HepG2 (cell line): Measurements from ENCODE around the gene PCIF1. TPM values are rescaled to one million over a fixed set of nuclear protein-coding genes. Genes with fewer than 3 reads are reported as not detected.

ENCODE experiments used
- ATF6 ChIP-seq: sonication (generic); formaldehyde crosslinking; conservative IDR thresholded peaks from 2 replicates; pipeline ENCODE4 v1.4.0; 2020; ENCODE audit warnings: missing genetic modification reagents
- CCDC6 ChIP-seq: sonication (generic); formaldehyde crosslinking; IDR thresholded peaks from 2 replicates; pipeline ENCODE4 v1.8.1; 2022; ENCODE audit warnings: mild to moderate bottlenecking, missing genetic modification reagents, moderate library complexity
- DRAP1 ChIP-seq: IDR thresholded peaks from 2 replicates; pipeline ENCODE4 v1.6.1; 2016; ENCODE audit warnings: missing genetic modification reagents, missing compliant biosample characterization
- FOSL2 ChIP-seq: sonication (generic); formaldehyde crosslinking; IDR thresholded peaks from 2 replicates; pipeline ENCODE4 v1.4.0; 2020; ENCODE audit warnings: missing genetic modification reagents
- HDAC1 ChIP-seq: sonication (generic); formaldehyde crosslinking; IDR thresholded peaks from 2 replicates; pipeline ENCODE4 v1.5.1; 2020; ENCODE audit warnings: mild to moderate bottlenecking, missing genetic modification reagents
- HNRNPK ChIP-seq: fragments of 200-400 bp; formaldehyde crosslinking; IDR thresholded peaks from 2 replicates; pipeline ENCODE4 v1.6.1; 2018; ENCODE audit warnings: low read length, low read depth, moderate library complexity, mild to moderate bottlenecking; ENCODE audit not compliant: poor library complexity, severe bottlenecking
- MIER2 ChIP-seq: IDR thresholded peaks from 2 replicates; pipeline ENCODE4 v1.6.1; 2016; ENCODE audit warnings: missing biosample characterization, missing genetic modification reagents
- NFE2 ChIP-seq: sonication (generic); formaldehyde crosslinking; IDR thresholded peaks from 2 replicates; pipeline ENCODE4 v1.4.0; 2020; ENCODE audit warnings: missing genetic modification reagents
- RNF2 ChIP-seq: fragments of 450-650 bp; conservative IDR thresholded peaks from 2 replicates; pipeline ENCODE4 v1.6.1; 2016; ENCODE audit warnings: low read depth
- SETDB1 ChIP-seq: sonication (generic); formaldehyde crosslinking; IDR thresholded peaks from 2 replicates; pipeline ENCODE4 v1.5.1; 2020; ENCODE audit warnings: missing genetic modification reagents, mild to moderate bottlenecking, borderline replicate concordance
- SP5 ChIP-seq: IDR thresholded peaks from 2 replicates; pipeline ENCODE4 v1.6.1; 2016; ENCODE audit warnings: low read depth, borderline replicate concordance
- TCF7L2 ChIP-seq: IDR thresholded peaks from 2 replicates; pipeline ENCODE4 v1.6.1; 2011; ENCODE audit warnings: mild to moderate bottlenecking, low read depth, low read length, moderate library complexity
- THRA ChIP-seq: sonication (generic); formaldehyde crosslinking; IDR thresholded peaks from 2 replicates; pipeline ENCODE4 v1.4.0; 2020; ENCODE audit warnings: missing genetic modification reagents, borderline replicate concordance
- ZBTB21 ChIP-seq: sonication (generic); formaldehyde crosslinking; IDR thresholded peaks from 2 replicates; pipeline ENCODE4 v1.4.0; 2020; ENCODE audit warnings: missing genetic modification reagents
- ZNF20 ChIP-seq: sonication (generic); formaldehyde crosslinking; IDR thresholded peaks from 2 replicates; pipeline ENCODE4 v1.4.0; 2020; ENCODE audit warnings: mild to moderate bottlenecking, moderate library complexity, missing genetic modification reagents
- ZNF224 ChIP-seq: sonication (generic); formaldehyde crosslinking; IDR thresholded peaks from 2 replicates; pipeline ENCODE4 v1.5.0; 2020; ENCODE audit warnings: mild to moderate bottlenecking, missing genetic modification reagents
- ZNF574 ChIP-seq: sonication (generic); formaldehyde crosslinking; IDR thresholded peaks from 2 replicates; pipeline ENCODE4 v1.4.0; 2020; ENCODE audit warnings: missing genetic modification reagents
- ZNF766 ChIP-seq: sonication (generic); formaldehyde crosslinking; IDR thresholded peaks from 2 replicates; pipeline ENCODE4 v1.5.0; 2020; ENCODE audit warnings: missing genetic modification reagents, borderline replicate concordance
- polyA plus RNA-seq, 8 experiments: library from polyadenylated mRNA; depleted of rRNA in 3 of 8; stranded (reverse) in 7 of 8; unstranded in 1 of 8; fragments of >200 nt; fragmentation: Illumina TruSeq in 4 of 8; extraction: Trizol in 4 of 8; gene quantifications; 2 replicates each; pipeline versions ENCODE4 v1.2.1 to v1.2.3, GENCODE V29; 2011 to 2016; ENCODE audit warnings: low read depth in 4 of 8, missing spikeins in 1 of 8, mixed read lengths in 1 of 8; ENCODE audit not compliant: insufficient read depth in 1 of 8
- total RNA-seq, 5 experiments: library from RNA; depleted of rRNA; stranded (reverse); fragments of >200 nt; fragmentation: Illumina TruSeq; extraction: Trizol; gene quantifications; 2 replicates each; pipeline ENCODE4 v1.2.3, GENCODE V29; 2016; ENCODE audit warnings: low read depth in 1 of 5
- TF ChIP-seq, protein P1 (sequence below): sonication (generic); formaldehyde crosslinking; IDR thresholded peaks from 2 replicates; pipeline ENCODE4 v1.5.0; 2020; ENCODE audit warnings: mild to moderate bottlenecking, missing genetic modification reagents

Gene PCIF1
- total and polyA plus RNA-seq, 2 of the 13 experiments (the other 11 are each of a cell fraction or from before 2014, with no cell fraction given) = 20.9 to 24.4 TPM

GRCh38 chr20:45969712-45970634 is 35.5 kb downstream of the PCIF1 start (continued):
- TF ChIP-seq ZBTB21 = no peak
- no peak for TF ChIP-seq TCF7L2
- TF ChIP-seq HNRNPK = no peak
- no peak for TF ChIP-seq SP5 (CRISPR knock-in tag)
- 0 out of 2 replicates have a peak, but pooled peaks have one; percentile 24 for TF ChIP-seq DRAP1 (CRISPR knock-in tag)
- TF ChIP-seq HDAC1 (CRISPR knock-in tag) = no peak
- TF ChIP-seq FOSL2 (CRISPR knock-in tag) = no peak
- peak; percentile 44; the same call in 1 of the 2 replicates for TF ChIP-seq MIER2 (CRISPR knock-in tag)
- TF ChIP-seq ZNF766 = no peak
- no peak for TF ChIP-seq NFE2 (CRISPR knock-in tag)
- TF ChIP-seq THRA (CRISPR knock-in tag) = no peak
- TF ChIP-seq ATF6 (CRISPR knock-in tag) = no peak
- no peak for TF ChIP-seq ZNF224
- TF ChIP-seq CCDC6 (CRISPR knock-in tag) = no peak
- peak; percentile 69; the same call in 1 of the 2 replicates for TF ChIP-seq ZNF574
- no peak for TF ChIP-seq RNF2
- TF ChIP-seq SETDB1 (CRISPR knock-in tag) = no peak
- no peak for TF ChIP-seq ZNF20
- TF ChIP-seq, protein P1, sequence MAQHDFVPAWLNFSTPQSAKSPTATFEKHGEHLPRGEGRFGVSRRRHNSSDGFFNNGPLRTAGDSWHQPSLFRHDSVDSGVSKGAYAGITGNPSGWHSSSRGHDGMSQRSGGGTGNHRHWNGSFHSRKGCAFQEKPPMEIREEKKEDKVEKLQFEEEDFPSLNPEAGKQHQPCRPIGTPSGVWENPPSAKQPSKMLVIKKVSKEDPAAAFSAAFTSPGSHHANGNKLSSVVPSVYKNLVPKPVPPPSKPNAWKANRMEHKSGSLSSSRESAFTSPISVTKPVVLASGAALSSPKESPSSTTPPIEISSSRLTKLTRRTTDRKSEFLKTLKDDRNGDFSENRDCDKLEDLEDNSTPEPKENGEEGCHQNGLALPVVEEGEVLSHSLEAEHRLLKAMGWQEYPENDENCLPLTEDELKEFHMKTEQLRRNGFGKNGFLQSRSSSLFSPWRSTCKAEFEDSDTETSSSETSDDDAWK = no peak
